ENCODE measurements around the gene ADAMTS5.

The ADAMTS5 gene

DNA sequence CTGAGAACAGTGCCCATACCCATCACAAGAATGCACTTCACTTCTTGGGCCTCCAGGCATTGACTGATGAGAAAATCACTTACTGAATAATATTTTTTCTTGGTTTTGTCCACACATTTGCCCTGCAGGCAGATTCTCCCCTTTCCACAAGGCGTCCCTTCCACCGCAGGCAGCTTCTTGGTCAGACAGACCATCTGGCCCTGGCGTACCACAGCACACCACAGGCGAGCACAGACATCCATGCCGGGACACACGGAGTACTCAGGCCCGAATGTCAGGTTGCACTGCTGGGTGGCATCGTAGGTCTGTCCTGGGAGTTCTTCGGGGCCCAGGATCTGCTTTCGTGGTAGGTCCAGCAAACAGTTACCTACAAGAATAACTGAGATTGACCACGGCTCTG, 32.5 kb downstream of the ADAMTS5 start:
- no peak overlapping the region for H3K4me3 ChIP-seq (ENCODE audit: low read length)
- no peaks in the 10 kb centered on the region for H3K27me3 ChIP-seq (ENCODE audit: low read depth, low read length)
- TF ChIP-seq, protein P1, sequence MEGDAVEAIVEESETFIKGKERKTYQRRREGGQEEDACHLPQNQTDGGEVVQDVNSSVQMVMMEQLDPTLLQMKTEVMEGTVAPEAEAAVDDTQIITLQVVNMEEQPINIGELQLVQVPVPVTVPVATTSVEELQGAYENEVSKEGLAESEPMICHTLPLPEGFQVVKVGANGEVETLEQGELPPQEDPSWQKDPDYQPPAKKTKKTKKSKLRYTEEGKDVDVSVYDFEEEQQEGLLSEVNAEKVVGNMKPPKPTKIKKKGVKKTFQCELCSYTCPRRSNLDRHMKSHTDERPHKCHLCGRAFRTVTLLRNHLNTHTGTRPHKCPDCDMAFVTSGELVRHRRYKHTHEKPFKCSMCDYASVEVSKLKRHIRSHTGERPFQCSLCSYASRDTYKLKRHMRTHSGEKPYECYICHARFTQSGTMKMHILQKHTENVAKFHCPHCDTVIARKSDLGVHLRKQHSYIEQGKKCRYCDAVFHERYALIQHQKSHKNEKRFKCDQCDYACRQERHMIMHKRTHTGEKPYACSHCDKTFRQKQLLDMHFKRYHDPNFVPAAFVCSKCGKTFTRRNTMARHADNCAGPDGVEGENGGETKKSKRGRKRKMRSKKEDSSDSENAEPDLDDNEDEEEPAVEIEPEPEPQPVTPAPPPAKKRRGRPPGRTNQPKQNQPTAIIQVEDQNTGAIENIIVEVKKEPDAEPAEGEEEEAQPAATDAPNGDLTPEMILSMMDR (IDR thresholded peaks at IDR 0.05; ENCODE audit: low read depth, low read length), result no peak
- no peak for TF ChIP-seq EZH2phosphoT487 (IDR thresholded peaks at IDR 0.05; ENCODE audit: low read depth)
- no peaks in the 10 kb centered on the region for H3K9me3 ChIP-seq (ENCODE audit: insufficient read depth, low read length)
- no peaks in the 10 kb centered on the region for H4K20me1 ChIP-seq (ENCODE audit: insufficient read depth, low read length)
- H3K79me2 ChIP-seq (ENCODE audit: low read length), result no peaks in the 10 kb centered on the region
- no peak overlapping the region for H2AFZ ChIP-seq (ENCODE audit: low read depth, low read length)
- H3K4me1 ChIP-seq (ENCODE audit: low read length), result peaks cover under 1% of the 10 kb centered on the region; the same call in 1 of the 2 replicates
- no peak overlapping the region for H3K9ac ChIP-seq (ENCODE audit: low read length)
- no peaks in the 10 kb centered on the region for H3K36me3 ChIP-seq (replicated peaks; ENCODE audit: low read depth, low read length)
- no peak overlapping the region for H3K4me2 ChIP-seq (ENCODE audit: low read length)
- H3K27ac ChIP-seq (ENCODE audit: low read length), result no peak overlapping the region

DNA sequence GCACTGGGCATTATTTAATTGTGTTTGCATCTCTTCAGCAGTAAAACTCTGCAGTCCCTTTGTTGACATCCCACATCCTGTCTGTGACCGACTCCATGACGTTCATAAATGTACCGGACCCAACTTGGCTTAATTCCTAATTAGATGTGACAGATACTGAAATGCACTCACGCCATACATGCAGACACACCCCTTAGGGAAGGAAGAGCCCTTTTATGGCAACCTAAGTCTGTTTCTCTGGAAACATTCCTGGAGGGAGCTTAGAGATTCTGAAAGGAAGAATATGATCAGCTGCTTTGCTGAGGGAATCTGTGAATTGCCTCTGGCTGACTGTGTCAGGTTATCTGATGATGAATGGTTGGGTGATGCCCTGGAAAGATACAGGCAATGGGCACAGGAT, 33.4 kb downstream of the ADAMTS5 start:
- H3K4me3 ChIP-seq (ENCODE audit: low read length), result no peak overlapping the region
- no peaks in the 10 kb centered on the region for H3K9me3 ChIP-seq (ENCODE audit: insufficient read depth, low read length)
- H3K79me2 ChIP-seq (ENCODE audit: low read length), result no peaks in the 10 kb centered on the region
- no peak overlapping the region for H3K9ac ChIP-seq (ENCODE audit: low read length)
- H3K36me3 ChIP-seq (replicated peaks; ENCODE audit: low read depth, low read length), result no peaks in the 10 kb centered on the region
- no peaks in the 10 kb centered on the region for H3K4me1 ChIP-seq (ENCODE audit: low read length)
- H3K27ac ChIP-seq (ENCODE audit: low read length), result no peak overlapping the region
- H2AFZ ChIP-seq (ENCODE audit: low read depth, low read length), result no peak overlapping the region
- H3K27me3 ChIP-seq (ENCODE audit: low read depth, low read length), result no peaks in the 10 kb centered on the region
- no peak for TF ChIP-seq EZH2phosphoT487 (IDR thresholded peaks at IDR 0.05; ENCODE audit: low read depth)
- TF ChIP-seq, protein P1 (IDR thresholded peaks at IDR 0.05; ENCODE audit: low read depth, low read length), result no peak
- H4K20me1 ChIP-seq (ENCODE audit: insufficient read depth, low read length), result no peaks in the 10 kb centered on the region
- no peak overlapping the region for H3K4me2 ChIP-seq (ENCODE audit: low read length)

DNA sequence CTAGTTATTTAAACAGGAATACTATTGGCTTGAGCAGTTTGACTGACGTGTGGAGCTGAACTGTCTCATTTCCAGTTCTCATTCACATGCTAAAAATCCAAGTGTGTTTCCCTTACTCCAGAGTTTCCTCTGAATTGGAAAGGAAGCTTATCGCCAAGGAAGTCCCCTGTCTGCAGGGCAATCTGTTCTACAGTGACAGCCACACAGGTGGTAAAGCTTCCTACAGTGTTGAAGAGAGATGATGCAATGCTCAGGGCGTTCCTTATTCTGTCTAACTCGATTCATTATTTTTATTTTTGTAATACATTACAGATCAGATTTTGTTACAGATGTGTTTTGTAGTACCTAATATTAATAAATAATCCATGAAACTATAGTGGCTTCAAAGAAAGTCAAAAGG, 41.3 kb downstream of the ADAMTS5 start:
- Histone ChIP-seq H3K4me2 (ENCODE audit: low read length) (no peak overlapping the region), H4K20me1 (ENCODE audit: insufficient read depth, low read length) (no peaks in the 10 kb centered on the region), H3K36me3 (replicated peaks; ENCODE audit: low read depth, low read length) (no peaks in the 10 kb centered on the region), H2AFZ (ENCODE audit: low read depth, low read length) (no peak overlapping the region), H3K4me3 (ENCODE audit: low read length) (no peak overlapping the region), H3K9ac (ENCODE audit: low read length) (no peak overlapping the region), H3K27me3 (ENCODE audit: low read depth, low read length) (no peaks in the 10 kb centered on the region), H3K79me2 (ENCODE audit: low read length) (no peaks in the 10 kb centered on the region), H3K9me3 (ENCODE audit: insufficient read depth, low read length) (no peaks in the 10 kb centered on the region), H3K27ac (ENCODE audit: low read length) (no peak overlapping the region), H3K4me1 (ENCODE audit: low read length) (peaks cover 4% of the 10 kb centered on the region; the same call in 1 of the 2 replicates)
- TF ChIP-seq, protein P1 (IDR thresholded peaks at IDR 0.05; ENCODE audit: low read depth, low read length), result no peak
- TF ChIP-seq EZH2phosphoT487 (IDR thresholded peaks at IDR 0.05; ENCODE audit: low read depth), result no peak

DNA sequence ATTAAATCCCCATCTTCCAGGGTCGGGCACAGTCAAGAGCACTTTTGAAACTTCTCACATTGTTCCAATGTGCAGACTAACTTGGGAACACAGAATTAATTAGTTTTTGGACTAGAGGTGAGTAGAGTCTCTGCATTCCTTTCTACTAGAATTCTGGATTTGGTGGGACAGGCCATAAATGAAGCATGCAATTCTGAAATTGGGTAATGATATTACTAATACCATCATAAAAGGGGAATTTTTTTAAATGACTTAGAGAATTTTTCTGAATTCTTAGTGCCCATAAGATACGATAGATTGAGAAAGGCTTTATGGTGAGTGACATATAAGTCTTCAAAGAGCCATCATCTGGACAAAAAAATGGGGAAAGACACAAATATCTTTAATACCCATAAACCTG, 41.8 kb downstream of the ADAMTS5 start:
- no peaks in the 10 kb centered on the region for H3K36me3 ChIP-seq (replicated peaks; ENCODE audit: low read depth, low read length)

More for the DNA sequence above, 41.8 kb downstream of the ADAMTS5 start:
- Histone ChIP-seq H3K27ac (ENCODE audit: low read length) (no peak overlapping the region), H3K9ac (ENCODE audit: low read length) (no peak overlapping the region), H3K9me3 (ENCODE audit: insufficient read depth, low read length) (no peaks in the 10 kb centered on the region), H2AFZ (ENCODE audit: low read depth, low read length) (no peak overlapping the region), H3K4me3 (ENCODE audit: low read length) (no peak overlapping the region), H4K20me1 (ENCODE audit: insufficient read depth, low read length) (no peaks in the 10 kb centered on the region), H3K27me3 (ENCODE audit: low read depth, low read length) (no peaks in the 10 kb centered on the region), H3K4me1 (ENCODE audit: low read length) (peaks cover 4% of the 10 kb centered on the region; the same call in 1 of the 2 replicates), H3K79me2 (ENCODE audit: low read length) (no peaks in the 10 kb centered on the region), H3K4me2 (ENCODE audit: low read length) (no peak overlapping the region)
- no peak for TF ChIP-seq EZH2phosphoT487 (IDR thresholded peaks at IDR 0.05; ENCODE audit: low read depth)
- TF ChIP-seq, protein P1 (IDR thresholded peaks at IDR 0.05; ENCODE audit: low read depth, low read length), result no peak
